ENCODE results near the gene UMODL1. TPM values are rescaled to one million over a fixed set of nuclear protein-coding genes. Genes with fewer than 3 reads are reported as not detected.

The UMODL1 gene
- total and polyA plus RNA-seq, 2 of the 13 experiments (the other 11 are each of a cell fraction or from before 2014, with no cell fraction given) = not detected

DNA sequence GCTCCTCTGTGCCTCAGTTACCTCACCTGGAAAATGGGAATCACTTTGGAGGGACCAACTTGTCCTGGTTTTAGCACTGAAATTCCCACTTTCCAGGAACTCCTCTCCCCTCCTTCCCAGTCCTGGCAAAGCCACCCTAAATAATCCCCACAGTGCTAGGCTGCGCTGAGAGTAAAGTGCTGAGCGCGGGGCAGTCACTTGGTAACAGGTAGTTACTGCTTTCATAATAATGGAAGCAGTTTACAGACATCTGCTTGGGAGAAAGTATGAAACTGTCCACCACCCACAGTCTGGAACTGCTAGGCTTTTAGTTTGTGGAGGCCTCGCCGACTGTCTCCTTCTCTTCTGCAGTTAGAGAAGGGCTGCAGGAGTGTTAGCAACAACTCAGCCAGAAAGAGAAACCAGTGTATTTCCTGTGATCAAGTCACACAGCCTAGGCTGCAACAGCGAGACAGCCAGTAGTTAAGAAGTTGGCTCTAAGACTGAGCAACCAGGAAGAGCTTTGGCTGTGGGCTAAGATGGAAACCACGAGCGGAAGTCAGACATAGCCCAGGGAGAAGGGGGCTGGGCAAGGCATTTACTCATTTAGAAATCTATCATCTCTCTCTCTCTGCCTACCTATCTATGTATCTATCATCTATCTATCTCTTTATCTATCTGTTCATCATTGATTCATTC lies 117.0 kb downstream of the UMODL1 start (continued):
- TF ChIP-seq, protein P1, sequence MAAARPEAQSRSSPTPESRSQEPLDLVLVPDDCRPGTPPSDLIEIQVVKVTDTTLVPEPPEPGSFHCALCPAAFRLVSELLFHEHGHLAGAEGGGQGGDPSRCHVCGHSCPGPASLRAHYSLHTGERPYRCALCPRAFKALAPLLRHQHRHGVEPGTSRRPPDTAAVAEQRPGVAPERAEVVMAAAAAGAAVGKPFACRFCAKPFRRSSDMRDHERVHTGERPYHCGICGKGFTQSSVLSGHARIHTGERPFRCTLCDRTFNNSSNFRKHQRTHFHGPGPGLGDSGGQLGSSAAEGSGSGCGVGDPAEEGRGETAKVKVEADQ (CRISPR knock-in tag; IDR thresholded peaks at IDR 0.05; ENCODE audit: borderline replicate concordance) = no peak
- TF ChIP-seq ZNF614 (CRISPR knock-in tag; IDR thresholded peaks at IDR 0.05; ENCODE audit: borderline replicate concordance) = no peak
- no peak for TF ChIP-seq PHB2 (IDR thresholded peaks at IDR 0.05; ENCODE audit: partially characterized antibody)
- TF ChIP-seq, protein P2, sequence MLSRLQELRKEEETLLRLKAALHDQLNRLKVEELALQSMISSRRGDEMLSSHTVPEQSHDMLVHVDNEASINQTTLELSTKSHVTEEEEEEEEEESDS (CRISPR knock-in tag; IDR thresholded peaks at IDR 0.05; ENCODE audit: borderline replicate concordance) = no peak
- TF ChIP-seq, protein P3, sequence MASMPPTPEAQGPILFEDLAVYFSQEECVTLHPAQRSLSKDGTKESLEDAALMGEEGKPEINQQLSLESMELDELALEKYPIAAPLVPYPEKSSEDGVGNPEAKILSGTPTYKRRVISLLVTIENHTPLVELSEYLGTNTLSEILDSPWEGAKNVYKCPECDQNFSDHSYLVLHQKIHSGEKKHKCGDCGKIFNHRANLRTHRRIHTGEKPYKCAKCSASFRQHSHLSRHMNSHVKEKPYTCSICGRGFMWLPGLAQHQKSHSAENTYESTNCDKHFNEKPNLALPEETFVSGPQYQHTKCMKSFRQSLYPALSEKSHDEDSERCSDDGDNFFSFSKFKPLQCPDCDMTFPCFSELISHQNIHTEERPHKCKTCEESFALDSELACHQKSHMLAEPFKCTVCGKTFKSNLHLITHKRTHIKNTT (CRISPR knock-in tag; IDR thresholded peaks at IDR 0.05) = no peak
- no peak for TF ChIP-seq KDM5B (CRISPR knock-in tag; IDR thresholded peaks at IDR 0.05; ENCODE audit: borderline replicate concordance)
- no peak for TF ChIP-seq CBFB (CRISPR knock-in tag; IDR thresholded peaks at IDR 0.05)
- TF ChIP-seq NFKB2 (CRISPR knock-in tag; IDR thresholded peaks at IDR 0.05; ENCODE audit: borderline replicate concordance) = no peak
- no peak for TF ChIP-seq HOXA7 (CRISPR knock-in tag; IDR thresholded peaks at IDR 0.05)

DNA sequence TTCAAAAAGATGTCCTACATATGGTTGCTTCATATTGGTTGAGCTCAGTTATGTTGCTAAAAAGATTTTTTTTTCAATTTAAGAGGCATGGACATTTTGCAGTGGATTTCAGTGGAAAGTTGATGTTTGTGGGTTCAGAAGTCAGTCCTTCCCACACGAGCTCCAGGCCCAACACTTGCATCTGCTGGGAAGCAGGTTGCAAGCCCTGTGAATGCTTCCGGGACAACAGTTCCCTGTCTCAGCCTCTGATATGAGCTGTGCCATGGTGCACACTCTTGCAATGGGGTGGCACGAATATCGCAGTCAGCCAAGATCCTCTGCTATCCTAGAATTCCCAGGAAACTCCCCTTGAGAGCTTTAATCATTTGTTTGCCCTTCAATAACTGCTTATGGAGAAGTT lies 117.5 kb downstream of the UMODL1 start:
- DNase-seq (ENCODE audit: low spot score) (no peak), FAIRE-seq (no peak), ATAC-seq (no peak)
- H3K4me3 ChIP-seq (replicated peaks in 1 of 3; ENCODE audit: insufficient read depth in 1 of 3, low read depth in 2 of 3, low read length in 3 of 3) = no peak overlapping the region
- TF ChIP-seq, protein P4, sequence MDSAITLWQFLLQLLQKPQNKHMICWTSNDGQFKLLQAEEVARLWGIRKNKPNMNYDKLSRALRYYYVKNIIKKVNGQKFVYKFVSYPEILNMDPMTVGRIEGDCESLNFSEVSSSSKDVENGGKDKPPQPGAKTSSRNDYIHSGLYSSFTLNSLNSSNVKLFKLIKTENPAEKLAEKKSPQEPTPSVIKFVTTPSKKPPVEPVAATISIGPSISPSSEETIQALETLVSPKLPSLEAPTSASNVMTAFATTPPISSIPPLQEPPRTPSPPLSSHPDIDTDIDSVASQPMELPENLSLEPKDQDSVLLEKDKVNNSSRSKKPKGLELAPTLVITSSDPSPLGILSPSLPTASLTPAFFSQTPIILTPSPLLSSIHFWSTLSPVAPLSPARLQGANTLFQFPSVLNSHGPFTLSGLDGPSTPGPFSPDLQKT (CRISPR knock-in tag; IDR thresholded peaks at IDR 0.05; ENCODE audit: borderline replicate concordance) = no peak
- no peaks in the 10 kb centered on the region for H3K79me2 ChIP-seq (ENCODE audit: insufficient read depth, low read length)
- H3K36me3 ChIP-seq (replicated peaks in 1 of 2; ENCODE audit: control insufficient read depth in 1 of 2, insufficient read depth in 2 of 2, low read length in 2 of 2) = no peaks in the 10 kb centered on the region
- no peak overlapping the region for H3K9ac ChIP-seq (ENCODE audit: insufficient read depth, low read depth, low read length)
- intact Hi-C loops (cut with micrococcal nuclease; ENCODE audit: unreplicated experiment) (no loop called here), in situ Hi-C loops (cut with HindIII; ENCODE audit: extremely low pct_ligation_motif_present, low pct_unique_long_range_greater_than_20kb) (no loop called here)
- H3K4me2 ChIP-seq (ENCODE audit: low read depth, low read length) = no peak overlapping the region
- WGBS (ENCODE audit: low lambda C conversion rate) = 23% methylated on average over 4 of the region's 4 CpGs
- BruUV-seq (replicated peaks) = no TSS peak
- no peak overlapping the region for H3K27ac ChIP-seq (ENCODE audit: extremely low read length, insufficient read depth, low read length)
- H3K9me3 ChIP-seq (ENCODE audit: low read length) = no peaks in the 10 kb centered on the region
- no peak overlapping the region for H2AFZ ChIP-seq (ENCODE audit: low read length)
- no peaks in the 10 kb centered on the region for H4K20me1 ChIP-seq (ENCODE audit: insufficient read depth, low read length)
- no peaks in the 10 kb centered on the region for H3K4me1 ChIP-seq (ENCODE audit: insufficient read depth, low read length)
- CTCF ChIA-PET (ENCODE audit: low intra/inter-chr PET ratio, low total read pairs) = no interaction called here
- POLR2A ChIA-PET = no interaction called here
- peaks cover 3 to 30% of the 10 kb centered on the region in 2 experiments; a peak in 4 of 5 replicates for H3K27me3 ChIP-seq (ENCODE audit: control insufficient read depth in 1 of 2, insufficient read depth in 2 of 2, low read length in 2 of 2)
